ENCODE measurements around the gene LPO.

Gene LPO

DNA sequence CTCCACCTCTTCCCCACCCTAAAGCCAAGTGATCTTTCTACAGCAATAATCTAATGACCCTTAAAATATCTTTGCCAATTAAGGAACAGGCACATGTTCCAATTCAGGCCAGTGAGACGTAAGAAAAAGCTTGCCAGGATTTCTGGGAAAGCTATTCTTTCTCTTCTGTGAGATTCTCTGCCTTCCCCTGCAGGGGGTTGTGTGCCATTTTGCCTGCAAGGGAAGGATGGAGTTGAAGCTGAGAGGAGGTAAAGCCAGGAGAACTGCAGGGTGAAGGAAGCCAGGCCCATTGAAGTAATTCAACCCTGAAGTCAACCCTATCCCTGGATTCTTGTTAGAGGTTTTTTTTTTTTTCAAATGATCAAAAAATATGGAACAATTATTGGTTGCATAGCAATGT is 9.0 kb upstream of the LPO start:
- no peak for DNase-seq (ENCODE audit: low read depth, low spot score)

DNA sequence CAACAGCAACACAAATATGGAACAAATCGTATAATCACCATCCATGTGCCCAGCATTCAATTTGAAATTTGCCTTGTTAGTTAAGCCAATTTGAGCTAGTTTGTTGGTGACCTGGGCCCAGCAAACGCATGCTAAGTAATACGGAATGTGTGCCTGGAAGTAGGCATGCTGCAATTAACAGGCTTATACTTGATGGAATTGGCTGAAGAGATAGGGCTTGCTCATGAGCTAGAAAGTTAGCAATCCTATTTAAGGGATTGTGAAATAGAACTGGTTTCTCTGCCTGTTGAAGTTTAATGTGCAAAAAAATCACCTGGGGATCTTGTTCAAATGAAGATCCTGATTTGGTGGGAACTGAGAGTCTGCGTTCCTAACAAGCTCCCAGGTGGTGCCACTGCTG is 8.5 kb upstream of the LPO start:
- DNase-seq (ENCODE audit: low read depth, low spot score): no peak

DNA sequence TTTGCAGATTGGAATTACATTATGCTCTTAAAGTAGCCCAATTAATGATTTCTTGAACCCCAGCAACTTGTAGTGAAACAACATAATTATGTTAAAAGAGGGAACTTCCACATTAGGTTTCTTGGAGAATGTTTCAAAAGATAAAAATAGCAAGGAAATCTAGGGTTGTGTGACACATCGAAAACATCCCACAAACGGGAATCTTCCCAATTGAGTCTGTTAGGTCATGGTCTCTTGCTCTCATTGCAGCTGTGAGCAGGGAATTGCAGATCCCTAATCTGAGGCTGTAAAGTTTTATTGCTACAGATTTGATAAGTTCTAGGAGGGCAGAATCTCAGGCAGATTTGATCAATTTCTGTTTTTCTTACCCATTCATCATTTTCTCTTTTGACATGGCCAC is 6.7 kb upstream of the LPO start:
- DNase-seq (ENCODE audit: low read depth, low spot score): no peak

DNA sequence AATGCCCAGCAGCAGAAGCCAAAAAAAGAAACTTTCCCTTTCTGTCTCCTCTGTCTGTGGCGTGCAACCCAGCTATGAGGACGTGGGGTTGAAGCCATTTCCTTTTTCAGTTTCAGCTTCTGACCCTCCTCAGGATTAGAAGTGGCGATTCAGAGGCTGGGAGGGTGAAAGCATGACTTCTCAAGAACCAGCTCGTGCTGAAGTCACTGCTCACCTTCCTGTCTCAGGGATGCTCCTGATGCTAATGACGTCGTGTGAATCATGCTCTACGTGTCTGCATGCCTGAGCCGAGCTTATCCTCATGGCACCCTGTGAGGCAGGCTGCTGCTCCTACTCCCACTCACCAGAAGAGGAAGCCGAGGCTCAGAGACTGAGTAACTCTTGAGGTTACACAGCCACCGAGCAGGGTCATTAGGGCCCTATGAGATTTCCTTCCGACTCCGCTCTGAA is 5.7 kb upstream of the LPO start:
- DNase-seq (ENCODE audit: low read depth, low spot score): no peak

DNA sequence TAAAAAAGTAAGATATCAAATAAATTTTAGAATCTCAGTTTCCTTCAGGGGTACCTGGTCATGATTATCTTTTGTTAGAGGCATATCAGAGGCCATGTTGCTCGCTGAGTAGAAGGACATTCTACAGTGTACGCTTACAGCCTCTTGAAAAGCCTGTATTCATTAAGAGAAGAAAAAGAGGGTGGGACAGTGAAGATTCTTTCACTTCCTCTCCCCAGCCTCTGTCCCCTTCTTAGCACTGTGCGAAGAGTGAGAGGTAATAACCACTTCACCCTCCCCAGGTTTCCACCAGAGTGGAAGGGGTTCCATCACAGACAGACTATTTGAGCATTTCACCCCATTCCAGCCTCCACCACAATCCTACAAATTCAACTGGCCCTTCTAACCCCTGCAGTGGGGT is 4.8 kb upstream of the LPO start:
- no peak for DNase-seq (ENCODE audit: low read depth, low spot score)

DNA sequence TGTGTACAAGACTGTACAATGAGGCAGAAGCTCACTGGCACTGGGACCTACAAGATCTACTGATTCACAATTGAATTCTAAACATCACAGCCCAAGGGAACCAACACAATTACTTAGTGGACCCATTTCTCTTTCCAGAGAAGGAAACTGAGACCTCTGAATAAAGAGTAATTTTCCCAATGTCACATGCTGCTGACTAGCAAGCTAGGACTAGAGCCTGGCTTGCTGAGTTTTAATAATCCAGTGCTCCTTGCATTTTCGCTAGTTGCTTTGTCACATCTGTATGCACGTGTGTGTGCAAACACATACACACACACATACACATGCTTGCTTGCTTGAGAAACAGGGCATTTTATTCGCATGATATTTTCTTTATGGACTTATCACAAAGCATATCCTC is 3.9 kb upstream of the LPO start:
- DNase-seq (ENCODE audit: low read depth, low spot score): no peak

DNA sequence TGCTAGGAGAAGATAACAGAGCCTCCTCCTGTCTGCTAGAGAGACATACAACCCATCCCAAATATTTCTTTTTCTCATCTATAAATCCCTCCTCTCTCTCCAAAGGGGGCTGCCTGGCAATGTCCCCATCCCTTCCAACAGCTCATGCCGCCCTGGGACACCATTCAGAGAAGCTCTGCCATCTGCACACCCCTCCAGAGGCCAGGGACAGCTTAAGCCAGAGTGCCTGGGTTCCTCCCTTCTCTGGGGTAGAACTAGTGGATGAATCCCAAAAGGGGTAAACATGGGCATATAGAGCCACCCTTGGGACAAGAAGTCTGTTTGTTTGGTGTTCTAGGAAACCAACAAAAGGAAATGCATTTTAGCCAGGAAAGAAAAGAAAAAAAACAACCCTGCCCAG is 2.6 kb upstream of the LPO start:
- DNase-seq (ENCODE audit: low read depth, low spot score): no peak

DNA sequence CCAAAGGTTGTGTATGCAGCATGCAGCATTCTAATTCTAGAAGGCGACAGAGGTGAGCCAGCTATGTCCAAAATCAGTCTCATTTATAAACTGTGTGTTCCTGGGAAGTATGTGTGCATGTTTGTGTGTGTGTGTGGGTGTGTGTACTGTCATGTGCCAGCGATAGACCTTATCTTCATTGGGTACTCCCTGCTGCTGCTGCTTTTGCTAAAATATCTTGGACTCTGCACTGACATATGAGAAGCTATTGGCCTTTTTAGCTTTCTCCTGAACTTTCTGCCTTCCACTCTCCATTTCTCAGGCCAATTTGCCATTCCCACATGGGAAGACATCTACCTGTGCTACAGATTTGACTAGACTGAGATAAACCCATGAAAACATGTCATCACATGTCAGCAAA is 2.0 kb upstream of the LPO start:
- DNase-seq (ENCODE audit: low read depth, low spot score): no peak

DNA sequence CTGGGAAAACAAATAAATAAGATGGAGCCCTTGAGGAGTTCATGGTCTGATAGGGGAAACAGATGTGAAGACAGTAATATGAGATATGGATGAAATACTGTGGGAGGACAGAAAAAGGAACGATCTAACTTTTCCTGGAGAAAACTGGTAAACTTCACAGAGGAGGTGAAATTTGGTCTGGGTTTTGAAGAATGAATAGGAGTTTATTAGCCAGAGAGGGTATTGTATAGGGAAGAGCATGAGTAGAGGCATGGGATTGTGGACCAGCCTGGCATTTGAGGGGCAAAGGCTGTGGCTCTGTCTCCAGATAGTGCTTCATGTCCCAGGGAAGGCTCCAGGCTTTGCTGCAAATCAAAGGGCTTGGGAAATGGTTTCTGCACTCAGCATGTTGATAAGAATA is 1.6 kb downstream of the LPO start:
- no peak for DNase-seq (ENCODE audit: low read depth, low spot score)

DNA sequence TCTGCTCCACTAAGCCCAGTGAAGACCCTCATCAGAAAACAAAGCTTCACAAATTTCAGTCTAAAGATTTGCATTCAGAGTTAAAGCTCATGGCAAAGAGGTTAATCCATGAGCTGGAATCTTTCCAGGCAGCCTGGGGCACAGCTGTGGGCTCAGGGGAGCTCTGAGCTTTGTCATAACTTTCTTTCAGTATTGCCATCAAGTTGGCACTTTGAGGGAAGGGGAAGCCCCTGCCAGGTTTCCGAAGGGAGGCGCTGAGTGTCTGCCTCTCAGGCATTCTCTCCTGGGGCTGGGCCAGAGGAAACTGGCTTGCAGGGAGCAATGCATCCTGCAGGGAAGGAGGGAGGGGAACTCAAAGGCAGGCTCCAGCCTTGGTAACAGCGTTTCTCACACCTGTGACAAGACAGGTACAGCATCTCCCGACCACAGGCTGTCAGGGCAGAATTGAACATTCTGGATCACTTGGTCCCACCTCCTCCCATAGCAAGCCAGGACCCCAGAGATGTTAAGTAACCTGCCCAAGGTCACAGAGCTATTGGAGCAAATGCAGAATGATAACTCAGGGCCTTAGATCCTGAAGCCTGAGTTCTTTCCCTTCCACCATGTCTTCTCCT is 3.9 kb downstream of the LPO start:
- DNase-seq (ENCODE audit: low read depth, low spot score): no peak

DNA sequence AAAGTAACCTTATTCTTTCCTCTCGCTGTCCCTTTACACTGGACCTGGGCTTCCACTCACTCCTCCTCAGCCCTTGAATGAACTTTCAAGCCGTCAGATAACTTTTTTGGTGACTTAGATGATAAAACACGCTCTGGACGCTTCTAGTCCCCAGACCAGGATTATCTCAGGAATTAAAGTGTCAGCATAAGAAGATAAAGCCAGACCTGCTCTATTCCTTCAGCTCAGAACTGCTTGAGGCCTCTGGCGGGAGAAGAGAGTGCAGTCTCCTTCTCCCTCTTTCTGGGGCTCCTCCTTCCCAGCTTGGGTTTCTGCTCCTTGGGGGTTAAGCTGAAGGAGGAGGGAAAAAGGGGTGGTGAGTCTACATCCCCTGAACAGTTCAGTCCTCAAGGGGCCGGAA is 6.6 kb downstream of the LPO start:
- no peak for DNase-seq (ENCODE audit: low read depth, low spot score)

DNA sequence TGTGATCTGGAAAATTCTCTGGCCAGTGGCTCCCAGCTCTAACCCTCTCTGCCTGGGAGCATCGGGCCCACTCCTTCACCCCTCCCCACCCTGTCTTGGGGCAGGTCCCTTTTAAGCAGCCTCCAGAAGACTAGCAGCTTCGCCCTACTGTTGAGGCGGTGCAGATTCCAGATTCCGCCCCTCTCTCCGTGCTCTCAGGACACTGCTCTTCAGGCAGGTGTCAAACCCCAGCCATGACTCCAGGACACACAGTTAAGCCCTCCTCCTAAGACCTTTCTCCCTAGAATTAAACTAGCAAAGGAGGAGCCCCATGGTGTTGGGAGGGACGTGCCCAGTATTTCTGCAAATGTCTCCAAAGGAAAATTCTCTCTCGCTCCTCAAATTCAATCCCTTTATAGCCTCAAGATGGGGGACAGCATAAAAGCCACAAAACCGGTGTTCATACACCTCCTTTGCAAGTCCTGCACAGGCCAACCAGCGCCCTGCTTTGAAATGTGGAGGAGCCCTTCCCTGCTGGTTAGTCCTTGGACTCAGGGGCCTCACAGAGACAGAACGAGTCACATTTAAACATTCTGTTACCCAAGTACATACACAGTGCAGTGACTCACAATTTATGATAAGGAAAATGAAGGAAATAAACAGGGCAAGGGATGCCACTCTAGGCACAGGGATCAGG is 7.2 kb downstream of the LPO start:
- no peak for DNase-seq (ENCODE audit: low read depth, low spot score)

DNA sequence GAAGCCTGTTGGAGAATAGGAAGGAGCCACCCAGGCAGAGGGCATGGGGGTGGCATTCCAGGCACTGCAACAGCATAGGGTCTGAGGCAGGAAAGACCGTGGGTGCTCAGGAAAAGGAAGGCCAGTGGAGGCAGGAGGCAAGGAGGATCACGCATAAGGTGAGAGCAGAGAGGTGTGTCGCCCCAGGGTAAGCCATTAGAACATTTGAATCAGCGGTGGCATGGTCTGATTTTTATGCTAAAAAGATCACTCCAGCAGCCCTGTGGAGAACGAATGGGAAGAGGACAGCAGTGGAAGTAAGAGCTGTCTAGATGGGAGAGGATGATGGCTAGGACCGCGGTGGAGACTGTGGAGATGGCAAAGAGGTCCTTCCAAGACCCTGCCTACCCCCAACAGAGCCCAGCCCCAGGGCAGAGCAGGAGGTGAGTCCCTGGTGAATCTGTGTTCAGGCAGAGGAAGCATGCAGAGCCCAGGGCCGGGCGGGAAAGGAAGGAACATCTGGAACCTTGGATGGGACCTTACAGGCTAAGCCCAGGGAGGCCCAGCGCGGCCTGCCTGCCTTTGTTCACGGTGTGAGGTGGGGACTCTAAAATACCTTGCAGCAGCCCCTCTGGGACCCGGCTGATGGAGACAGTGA is 7.8 kb downstream of the LPO start:
- DNase-seq (ENCODE audit: low read depth, low spot score): no peak

DNA sequence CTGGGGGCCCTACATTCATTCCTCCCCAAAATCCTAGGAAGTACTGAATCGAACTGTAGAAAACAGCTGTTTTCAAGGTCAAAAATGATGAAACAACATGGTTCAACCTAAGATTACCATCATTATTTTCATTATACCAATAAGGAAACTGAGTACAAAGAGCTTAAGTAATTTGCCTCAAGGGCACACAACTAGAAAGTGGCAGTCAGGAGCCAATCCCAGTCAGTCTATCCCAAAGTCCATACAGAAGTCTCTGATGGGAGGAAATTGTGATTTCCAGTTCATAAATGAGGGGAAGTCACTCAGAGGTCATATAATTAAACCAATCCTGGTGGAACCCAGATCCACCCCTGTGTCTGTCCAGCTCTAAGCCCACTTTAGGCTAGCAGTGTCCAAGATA is 8.4 kb downstream of the LPO start:
- no peak for DNase-seq (ENCODE audit: low read depth, low spot score)

DNA sequence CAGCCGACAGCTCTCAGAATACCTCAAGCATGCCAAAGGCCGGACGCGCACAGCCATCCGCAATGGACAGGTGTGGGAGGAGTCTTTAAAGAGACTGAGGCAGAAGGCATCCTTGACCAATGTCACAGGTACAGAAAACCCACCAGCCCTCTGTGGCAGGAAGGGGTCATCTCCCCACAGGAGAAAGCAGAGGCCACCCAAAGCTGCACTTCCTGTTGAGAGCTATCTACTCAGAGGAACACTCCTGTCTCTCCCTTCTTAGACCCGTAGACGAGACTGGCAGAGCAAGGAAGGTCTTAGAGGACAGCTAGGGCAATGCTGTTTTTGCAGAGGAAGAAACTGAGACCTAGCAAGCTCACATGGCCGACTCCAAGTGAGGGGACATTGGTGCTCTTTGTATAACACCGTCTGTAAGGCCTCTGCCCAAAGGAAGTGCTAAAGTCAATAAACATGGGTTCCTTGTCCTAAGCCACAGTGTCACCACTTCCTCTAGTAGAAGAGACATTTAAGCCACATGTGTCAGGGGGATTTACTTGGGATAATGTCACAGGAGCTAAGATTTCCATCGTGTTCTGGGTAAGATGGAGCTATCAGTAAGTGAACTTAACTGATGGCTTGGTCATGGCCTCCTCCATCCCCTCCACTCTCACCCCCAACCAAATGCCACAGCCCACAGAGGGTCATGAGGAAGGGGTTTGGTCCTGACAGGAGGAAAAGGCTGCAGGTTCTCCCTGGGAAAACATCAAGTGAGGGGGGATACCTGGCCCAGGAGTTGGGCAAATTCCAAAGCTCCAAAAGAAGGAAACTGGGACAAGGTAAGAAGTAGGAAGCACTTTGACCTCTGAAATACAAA is 9.4 kb downstream of the LPO start:
- no peak for DNase-seq (ENCODE audit: low read depth, low spot score)

DNA sequence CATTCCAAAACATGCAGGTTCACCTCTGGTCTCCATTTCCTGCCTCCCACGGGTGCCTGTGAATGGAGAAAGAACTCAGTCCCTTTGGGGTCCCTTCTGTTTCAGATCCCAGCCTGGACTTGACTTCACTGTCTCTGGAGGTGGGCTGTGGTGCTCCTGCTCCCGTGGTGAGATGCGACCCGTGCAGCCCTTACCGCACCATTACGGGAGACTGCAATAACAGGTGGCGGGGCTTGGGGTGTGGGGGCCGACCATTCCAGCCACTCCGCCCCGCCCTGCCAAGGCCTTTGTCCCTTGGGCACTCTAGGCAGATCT is 10.5 kb downstream of the LPO start:
- no peak for DNase-seq (ENCODE audit: low read depth, low spot score)

DNA sequence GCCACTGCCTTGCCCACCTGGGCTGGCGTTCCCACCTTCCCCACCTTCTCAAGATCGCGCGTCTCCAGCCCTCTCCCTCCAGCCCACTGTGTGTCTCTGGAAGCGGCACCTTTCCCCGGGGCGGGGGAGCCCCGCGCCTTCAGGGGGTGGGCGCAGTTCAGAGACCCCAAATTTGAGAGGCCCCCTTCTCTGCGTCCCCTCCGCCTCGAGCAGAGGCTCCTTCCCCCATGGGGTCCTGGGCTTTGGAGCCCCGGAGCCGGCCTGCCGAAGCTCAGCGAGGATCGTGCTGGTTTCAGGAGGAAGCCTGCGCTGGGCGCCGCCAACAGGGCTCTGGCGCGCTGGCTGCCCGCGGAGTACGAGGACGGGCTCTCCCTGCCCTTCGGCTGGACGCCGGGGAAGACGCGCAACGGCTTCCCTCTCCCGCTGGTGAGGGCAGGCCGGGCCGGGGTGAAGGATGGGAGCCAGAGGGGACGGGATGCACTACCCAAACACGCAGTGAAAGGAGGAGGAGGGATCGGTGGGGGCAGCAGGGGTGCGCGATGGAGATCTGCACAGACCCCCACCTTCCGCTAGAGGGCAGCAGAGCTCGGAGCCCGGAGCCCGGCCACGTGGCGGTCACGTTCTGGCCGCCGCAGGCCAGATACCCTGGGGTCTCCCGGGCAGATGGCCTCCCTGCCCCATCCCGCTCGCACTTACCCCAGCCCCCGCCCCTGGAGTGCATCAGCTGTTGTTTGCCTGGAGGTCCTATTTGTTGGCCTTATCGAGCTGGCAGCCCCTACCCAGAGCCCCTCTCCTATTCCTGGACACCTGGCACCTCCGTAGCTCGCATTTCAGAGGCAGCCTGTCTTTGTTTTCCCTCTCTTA is 11.1 kb downstream of the LPO start:
- DNase-seq (ENCODE audit: low read depth, low spot score): no peak

DNA sequence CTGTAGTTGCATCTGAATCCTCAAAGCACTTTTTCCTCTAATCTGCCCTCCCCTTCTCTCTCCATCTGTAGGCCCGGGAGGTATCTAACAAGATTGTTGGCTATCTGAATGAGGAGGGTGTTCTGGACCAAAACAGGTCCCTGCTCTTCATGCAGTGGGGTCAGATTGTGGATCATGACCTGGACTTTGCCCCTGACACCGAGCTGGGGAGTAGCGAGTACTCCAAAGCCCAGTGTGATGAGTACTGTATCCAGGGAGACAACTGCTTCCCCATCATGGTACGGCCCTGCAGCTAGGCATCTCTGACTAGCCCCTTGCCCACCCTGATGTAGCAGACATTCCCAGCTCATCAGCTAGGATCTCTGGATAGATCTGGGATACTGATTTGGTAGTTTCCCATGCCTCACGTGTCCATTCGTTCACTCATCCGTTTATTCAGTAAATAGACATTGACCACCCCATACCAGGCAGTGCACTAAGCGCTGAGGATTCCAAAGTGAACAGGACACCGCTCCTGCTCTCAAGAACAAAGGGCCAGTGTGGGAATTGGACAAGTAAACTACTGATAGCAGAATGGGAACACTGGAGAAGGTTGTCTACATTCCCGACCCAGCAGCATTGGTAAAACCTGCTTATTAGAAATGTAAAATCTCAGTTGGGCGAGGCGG is 12.1 kb downstream of the LPO start:
- DNase-seq (ENCODE audit: low read depth, low spot score): no peak

DNA sequence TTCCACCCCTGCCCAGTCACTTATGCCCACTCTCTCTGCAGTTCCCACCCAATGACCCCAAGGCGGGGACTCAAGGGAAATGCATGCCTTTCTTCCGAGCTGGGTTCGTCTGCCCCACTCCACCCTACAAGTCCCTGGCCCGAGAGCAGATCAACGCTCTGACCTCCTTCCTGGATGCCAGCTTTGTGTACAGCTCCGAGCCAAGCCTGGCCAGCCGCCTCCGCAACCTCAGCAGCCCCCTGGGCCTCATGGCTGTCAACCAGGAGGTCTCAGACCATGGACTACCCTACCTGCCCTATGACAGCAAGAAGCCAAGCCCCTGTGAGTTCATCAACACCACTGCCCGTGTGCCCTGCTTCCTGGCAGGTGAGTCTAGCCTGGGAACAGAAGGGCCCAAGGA is 13.8 kb downstream of the LPO start:
- no peak for DNase-seq (ENCODE audit: low read depth, low spot score)

DNA sequence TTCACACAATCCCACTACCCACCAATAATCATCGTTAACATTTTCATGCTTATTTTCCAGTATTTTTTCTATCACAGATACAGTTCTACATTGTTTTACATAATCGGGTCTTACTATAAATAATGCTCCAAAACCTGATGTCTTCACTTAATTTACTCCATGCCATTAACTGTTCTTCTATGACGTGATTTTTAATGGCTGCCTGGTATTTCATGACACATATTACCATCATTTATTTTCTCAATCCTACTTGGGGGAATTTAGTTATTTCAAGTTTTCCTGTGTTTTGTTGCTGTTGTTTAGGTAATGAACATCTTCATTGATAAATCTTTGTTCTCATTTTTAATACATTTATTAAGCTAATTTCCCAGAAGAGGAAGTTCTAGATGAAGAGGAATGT is 14.7 kb downstream of the LPO start:
- no peak for DNase-seq (ENCODE audit: low read depth, low spot score)

DNA sequence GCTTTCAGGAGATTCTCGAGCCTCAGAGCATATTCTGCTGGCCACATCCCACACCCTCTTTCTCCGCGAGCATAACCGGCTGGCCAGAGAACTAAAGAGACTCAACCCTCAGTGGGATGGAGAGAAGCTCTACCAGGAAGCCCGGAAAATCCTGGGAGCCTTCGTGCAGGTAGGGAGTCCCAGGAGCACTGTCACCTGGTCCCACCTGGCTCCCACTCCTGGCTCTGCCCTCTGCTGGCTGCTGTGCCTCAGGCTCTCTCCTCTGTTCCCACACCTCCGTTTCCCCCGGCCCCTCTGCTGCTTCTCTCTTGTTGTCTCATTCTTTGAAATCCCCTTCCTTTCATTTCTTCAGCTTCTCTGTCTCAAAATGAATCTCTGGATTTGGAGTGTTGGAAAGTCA is 16.4 kb downstream of the LPO start:
- no peak for DNase-seq (ENCODE audit: low read depth, low spot score)

Data from iPS DF 19.7 (cell line).